Colon (tissue), 2 donors: ENCODE data around the gene ANO5.

ENCODE experiments used
- FAIRE-seq: peaks from 2 replicates; lab custom pipeline; 2012; peaks lifted over from hg19 to GRCh38; lab: Jason Lieb, UNC
- donor health status: control.
- donor health status: control.

ANO5 gene, protein sequence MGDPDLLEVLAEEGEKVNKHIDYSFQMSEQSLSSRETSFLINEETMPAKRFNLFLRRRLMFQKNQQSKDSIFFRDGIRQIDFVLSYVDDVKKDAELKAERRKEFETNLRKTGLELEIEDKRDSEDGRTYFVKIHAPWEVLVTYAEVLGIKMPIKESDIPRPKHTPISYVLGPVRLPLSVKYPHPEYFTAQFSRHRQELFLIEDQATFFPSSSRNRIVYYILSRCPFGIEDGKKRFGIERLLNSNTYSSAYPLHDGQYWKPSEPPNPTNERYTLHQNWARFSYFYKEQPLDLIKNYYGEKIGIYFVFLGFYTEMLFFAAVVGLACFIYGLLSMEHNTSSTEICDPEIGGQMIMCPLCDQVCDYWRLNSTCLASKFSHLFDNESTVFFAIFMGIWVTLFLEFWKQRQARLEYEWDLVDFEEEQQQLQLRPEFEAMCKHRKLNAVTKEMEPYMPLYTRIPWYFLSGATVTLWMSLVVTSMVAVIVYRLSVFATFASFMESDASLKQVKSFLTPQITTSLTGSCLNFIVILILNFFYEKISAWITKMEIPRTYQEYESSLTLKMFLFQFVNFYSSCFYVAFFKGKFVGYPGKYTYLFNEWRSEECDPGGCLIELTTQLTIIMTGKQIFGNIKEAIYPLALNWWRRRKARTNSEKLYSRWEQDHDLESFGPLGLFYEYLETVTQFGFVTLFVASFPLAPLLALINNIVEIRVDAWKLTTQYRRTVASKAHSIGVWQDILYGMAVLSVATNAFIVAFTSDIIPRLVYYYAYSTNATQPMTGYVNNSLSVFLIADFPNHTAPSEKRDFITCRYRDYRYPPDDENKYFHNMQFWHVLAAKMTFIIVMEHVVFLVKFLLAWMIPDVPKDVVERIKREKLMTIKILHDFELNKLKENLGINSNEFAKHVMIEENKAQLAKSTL

DNA sequence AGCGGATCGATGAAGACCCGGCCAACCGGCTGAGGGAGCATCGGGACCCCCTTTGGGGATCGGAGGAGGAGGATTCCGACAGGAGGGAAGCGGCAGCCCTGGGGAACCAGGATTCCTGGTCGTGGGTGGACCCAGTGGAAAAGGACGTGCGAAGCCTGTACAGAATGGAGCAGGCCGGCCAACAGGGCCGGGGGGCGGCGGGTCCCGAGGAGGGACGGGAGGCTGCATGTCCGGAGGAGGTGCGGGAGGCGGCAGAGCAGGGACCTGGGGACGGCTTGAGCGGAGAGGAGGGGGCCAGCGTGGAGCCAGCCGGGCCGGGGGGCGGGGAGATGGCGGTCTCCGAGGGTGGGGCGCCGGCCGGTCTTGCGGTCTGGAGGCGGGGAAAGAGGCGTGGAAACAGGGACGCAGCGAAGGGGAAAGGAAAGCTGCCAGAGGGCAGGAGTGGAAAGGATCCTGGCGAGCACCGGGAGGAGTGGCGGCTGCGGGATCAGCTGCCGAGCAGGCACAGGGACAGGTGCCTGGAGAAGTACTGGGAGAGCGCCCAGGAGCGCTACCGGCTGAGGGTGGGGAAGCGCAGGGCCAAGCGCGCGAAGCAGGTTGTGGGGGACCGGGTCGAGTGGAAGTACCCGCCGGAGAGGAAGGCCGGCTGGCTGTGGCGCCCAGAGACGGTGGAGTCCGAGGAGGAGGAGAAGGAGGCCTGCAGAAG is at the start of gene ANO5:
TSS of gene ANO5 (plus strand) at position 444 of the 706 bp plus-strand sequence. CDS start 408 bp downstream, outside the sequence.
- no peak for FAIRE-seq

DNA sequence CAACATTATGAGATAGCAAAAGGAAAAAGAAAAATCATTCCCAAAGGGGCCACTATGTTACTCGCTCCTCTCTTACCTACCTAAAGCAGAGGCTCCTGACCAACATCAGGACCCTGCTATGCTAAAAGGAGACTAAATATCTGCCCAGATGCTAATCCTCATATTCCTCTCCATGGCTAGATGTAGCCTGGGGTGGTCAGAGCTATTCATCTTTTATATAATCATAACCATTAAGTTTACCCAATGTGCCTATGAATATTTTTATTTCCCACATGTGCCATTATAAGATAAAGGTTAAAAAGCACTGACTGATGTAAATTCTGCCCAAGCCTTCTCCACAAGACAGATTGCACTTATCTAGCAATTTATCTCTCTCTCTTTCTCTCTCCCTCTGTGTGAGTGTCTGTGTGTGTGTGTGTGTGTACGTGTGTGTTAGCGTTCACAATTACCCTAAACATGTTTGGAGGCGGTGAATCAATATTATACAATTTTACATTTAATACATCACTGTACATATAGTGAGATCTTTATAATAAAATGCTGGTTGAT is 41.2 kb upstream of the ANO5 start:
- FAIRE-seq: no peak

DNA sequence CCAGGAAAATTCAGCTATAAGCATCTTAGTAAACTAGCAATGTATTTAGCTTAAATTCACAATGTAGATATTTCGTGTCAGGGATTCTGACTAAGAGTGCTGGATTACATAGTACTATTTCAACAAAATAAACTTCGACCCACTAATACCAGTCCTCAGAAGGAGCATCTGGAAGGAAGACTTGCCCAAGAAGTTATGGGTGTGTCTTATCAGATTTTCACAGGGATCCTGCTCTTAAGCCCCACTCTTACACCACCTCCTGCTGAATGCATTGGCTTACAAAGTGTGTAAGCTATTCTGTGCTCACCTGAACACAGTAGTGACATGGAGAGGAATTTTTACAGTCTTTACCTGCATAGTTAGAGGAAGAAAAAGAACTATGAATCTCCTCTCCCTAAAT is 35.4 kb upstream of the ANO5 start:
- no peak for FAIRE-seq

DNA sequence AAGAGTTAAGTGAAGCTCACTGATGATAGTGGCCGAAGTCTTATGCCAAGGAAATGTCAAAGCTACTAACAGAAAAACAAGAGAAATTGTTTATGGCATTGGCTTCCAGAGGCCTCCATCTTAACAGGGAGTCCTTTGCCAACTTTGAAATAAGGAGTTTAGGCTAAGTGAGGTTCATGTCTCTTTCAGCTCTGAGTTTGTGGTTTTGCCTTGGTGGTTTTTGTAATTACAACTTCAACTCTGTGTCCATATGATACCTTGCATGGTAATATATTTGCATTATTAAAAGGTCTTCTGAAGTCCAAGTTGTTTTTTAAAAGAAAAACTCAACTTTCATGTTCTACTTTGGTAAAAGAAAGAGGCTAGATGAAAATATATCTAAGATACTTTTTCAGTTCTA is 31.4 kb upstream of the ANO5 start:
- no peak for FAIRE-seq

DNA sequence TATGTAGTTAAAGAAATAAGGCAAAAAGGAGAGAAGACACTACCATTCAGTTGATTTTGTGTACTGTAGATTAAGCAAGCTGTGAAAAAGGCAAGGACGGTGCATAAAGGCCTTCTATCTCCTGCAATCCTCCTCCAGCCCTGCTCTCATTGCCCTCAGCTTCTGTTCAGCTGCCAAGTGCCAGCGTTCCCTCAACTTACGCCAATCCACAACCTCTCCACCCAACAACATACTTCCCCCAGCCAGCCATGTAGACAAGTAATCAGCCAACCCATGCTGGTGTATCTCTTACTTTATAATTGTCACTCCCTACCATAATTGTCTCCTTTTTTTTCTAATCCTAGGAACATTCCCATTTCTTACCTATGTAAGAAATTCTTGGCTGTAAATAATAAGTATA is 30.1 kb upstream of the ANO5 start:
- FAIRE-seq: no peak

DNA sequence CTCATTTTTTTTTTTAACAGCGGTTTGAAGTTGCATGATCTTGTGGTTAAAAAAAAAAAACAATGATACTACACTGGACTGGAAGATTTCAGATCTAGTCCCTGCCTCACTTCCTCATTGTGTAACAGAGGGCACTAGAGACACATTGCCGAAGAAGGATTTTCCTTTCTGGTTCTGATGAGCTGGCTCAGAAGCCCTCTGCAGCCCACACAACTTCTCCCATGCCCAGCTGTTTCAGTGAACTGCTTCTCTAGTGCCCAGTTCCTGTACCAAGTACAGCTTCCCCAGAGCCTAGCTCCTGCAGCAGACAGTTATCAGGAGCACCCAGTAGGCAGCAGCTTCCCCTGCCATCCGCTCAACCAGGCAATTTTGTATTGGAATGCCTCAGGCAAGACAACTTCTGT is 29.5 kb upstream of the ANO5 start:
- FAIRE-seq: no peak

DNA sequence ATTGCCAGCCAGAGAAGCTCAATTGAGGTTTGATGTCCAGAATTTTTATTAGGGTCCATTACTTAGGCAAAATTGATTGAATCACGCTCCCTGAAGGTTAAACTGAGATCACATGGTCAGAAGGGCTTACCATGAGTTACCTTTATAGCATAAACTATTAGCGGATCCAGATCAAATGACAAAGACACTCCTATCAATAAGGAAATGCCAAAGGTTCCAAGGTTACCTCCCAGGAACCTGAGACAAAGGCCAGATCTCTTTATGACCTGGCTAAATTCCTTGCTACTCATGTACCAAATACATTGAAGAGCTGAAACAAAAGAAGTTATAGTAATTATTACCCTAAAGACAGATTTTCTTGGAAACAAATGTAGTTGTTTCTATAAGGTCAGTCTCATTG is 27.8 kb upstream of the ANO5 start:
- FAIRE-seq: no peak

DNA sequence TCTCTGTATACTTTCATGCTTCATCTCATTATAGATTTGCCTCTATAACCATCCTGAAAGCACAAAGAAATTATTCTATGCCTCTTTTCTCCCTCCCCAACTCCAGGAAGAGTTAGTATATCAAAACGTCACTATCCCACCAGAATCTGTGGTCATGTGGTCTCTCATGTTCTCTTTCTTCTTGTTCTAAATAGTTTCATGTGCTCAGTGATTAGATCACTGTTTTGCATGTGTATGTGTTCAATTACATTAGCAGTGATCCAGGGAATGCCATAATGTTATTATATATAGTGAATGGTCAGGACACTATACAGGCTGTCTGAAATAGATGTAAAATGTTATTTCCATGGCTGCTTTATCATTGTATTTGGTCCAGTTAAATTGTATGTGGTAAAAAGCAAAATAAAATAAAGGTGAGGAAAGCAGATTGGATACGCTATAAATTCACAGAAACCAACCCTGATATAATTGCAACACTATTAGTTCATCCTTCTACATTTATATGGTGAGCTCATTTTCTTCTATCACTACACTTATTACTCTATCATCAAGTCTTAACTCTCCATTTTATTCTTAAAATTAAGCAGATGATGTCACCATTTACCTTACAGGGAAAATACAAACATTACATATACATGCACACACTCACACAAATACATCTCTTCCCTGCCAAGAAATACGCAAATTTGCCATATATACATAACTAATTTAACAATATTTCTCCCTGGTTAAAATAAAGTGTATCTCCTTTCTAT is 26.9 kb upstream of the ANO5 start:
- no peak for FAIRE-seq

DNA sequence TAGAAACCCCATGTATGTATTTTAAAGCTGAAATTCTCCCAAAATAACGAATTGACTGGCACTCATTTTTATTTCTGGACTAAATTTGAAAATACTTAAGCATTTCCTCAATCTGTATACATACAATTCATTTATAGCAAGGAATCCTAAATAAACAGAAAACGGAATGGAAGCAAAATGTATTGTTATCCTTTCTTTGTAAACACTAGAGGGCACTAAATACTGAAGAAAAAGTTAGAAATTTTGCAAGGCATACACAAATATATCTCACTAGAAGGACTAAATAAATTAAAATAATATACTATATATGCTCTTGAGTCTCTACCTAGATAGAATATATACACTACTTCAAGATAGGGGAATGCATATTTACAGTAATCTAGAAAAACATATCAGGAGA is 23.1 kb upstream of the ANO5 start:
- no peak for FAIRE-seq

DNA sequence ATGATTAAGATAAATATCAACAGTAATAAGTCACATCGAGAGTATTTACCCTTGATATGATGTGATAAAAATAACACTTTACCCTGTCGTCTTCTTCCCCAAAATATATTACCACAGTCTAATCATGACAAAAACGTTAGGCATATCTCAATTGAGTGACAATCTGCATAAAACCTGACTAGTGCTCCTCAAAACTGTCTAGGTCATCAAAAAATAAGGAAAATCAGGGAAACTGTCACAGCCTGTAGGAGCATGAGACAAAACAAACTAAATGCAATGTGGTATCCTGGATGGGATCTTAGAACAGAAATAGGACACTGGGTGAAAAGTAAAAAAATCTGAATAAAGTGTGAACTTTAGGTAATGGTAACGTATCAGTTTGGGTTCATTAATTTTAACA is 19.4 kb upstream of the ANO5 start:
- FAIRE-seq: no peak

DNA sequence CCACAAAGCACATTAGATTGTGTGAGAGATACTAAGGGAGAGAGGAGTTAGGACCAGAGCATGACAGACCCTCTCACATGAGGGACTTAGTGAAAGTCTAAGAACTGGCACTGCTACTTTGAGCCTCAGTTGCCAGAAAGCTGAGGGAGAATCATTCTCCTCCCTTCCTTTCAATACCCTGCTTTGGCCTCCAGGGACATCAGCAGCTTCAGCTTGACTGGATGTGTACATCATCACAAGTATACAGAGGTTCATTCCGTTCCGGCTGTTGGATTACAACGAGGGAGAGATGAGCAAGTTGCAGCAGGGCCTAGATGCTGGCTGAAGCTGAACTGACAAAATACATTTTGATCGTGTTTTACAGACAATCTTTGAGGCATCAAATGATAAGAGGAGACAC is 15.7 kb upstream of the ANO5 start:
- no peak for FAIRE-seq

DNA sequence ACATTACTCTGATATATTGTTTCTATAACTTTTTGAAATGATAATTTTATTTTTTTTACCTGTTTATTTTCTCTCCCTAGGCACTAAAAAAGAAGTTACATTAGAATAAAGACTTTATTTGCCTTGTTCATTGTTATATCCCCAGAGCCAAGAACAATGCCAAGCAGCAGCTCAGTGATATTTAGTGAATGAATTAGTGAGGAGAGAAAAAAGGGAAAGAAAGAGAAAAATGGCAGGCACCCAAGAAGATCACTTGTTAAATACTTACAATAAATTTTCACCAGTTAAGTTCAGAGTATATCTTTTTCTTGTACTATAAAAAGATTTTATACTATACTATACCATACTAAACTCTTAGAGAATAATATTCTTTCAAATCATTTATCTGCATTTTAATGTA is 13.3 kb upstream of the ANO5 start:
- no peak for FAIRE-seq

DNA sequence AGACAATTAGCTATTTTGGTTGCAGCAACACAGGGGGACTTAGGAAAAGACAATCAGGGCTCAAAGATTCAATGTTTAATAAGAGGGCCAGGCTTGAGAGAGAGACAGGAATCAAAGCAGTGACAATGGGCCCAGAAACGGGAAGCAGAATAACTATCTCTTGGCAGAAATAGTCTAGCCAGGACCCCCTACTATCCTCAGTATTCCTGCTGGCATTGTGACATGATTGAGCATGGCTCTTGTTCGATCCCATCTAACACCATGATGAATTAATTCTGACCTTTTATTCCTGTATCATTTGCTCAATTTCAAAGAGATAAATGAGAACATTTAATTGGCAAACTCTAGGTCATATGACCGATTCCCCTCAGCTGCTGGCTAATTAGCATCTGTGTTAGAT is 12.8 kb upstream of the ANO5 start:
- no peak for FAIRE-seq

DNA sequence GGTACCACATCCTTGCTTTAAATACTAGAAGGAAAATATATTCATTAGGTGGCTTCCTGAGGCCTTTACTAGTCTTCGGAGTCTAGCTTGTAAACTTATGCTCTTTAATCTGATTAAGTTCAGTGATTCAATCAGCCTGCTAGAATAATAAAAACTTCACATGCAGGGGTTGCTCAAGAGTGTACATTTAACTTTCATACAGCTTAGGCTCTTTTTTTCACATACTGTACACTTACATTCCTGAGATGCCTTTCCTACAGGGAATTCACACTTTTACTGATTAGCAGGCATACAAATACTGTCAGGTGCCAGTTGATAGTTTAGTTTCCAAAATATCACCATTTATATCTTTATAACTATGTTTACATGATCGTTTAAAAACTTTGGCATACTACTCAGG is 3.2 kb upstream of the ANO5 start:
- FAIRE-seq: no peak

DNA sequence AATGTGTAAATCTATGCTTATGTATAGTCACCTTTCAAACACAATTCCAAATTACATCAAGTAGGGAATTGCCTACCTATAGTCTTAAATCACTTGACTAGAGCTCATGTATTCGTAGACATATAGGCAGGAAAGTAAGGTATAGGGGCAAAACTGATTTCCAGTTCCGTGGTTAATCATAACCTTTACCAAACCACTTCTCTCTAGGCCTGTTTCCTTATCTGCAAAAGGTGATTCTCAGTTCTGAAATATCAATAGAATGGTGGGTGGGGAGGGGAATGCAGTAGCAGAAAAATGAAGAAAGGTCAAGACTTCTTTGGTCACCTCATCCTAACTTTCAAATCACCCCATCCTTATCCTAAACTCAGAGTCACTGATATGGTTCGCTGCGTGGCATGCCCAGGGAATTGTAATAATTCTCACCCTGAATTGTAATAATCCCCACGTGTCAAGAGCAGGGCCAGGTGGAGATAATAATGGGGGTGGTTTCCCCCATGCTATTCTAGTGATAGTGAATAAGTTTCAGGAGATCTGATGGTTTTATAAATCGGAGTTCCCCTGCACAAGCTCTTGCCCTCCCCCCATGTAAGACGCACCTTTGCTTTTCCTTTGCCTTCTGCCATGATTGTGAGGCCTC is 1.9 kb upstream of the ANO5 start:
- no peak for FAIRE-seq

DNA sequence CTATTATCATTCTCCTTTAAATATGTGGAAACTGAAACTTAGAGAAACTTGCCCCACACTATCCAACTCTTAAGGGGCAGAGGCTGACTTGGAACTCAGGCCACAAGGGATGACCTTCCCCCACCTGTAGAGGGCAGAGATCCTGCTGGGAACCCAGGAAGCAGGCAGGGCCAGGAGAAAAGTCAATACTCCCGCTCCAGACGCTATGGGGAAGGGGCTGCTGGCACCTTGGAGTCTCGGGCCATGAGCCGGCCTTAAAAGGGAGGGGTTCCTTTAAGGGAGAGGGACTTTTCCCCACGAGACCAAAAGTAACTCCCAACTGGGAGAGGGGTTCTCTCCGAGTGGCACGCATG is 620 bp upstream of the ANO5 start:
- FAIRE-seq: no peak

DNA sequence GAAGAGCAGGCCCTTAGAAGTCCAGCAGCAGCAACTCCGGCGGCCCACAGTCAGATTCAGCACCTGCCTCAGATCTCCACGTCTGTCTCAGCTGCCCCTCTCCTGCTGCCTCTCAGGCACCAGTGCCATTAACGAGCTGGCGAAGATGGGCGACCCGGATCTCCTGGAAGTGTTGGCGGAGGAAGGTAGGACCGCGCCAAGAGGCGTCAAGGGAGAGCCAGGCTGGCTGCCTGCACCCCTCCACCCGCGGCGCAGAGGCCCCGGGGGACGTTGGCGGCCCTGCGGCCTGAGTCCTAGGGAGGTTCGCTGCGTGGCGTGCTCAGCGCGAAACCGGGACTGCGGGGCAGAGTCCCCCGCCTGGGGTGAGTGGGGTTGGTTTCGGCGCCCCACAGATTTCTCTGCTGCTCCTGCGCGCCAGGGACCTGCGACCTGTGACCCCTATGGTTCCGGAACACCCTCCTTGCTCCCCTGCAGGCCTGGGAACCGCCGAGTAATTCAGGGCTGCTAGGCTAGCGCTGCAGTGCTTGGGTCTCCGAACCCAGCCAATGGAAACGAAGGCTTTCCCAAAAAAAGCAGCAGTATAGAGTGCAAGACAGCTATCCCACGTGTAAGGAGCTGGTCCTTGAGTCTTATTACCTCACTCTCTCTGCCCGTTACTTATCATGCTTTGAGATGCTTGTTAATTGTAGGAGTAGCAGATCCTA is 615 bp downstream of the ANO5 start:
- FAIRE-seq: no peak

DNA sequence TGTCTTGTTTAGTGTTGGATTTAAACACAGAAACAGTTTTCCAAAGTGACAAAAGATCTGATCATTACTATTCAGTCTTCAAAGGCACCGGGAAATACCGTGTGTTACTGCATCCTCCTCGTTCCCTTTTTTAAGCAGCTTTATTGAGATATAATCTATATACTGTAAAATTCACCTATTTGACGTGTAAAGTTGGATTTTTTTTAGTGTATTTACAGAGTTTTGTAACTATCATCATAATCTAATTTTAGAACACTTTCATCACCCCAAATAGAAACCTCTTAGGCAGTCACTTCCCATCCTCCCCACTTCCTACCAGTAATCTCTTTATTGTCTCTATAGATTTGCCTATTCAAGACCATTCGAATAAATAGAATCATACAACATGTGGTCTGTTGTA is 1.4 kb downstream of the ANO5 start:
- FAIRE-seq: no peak

DNA sequence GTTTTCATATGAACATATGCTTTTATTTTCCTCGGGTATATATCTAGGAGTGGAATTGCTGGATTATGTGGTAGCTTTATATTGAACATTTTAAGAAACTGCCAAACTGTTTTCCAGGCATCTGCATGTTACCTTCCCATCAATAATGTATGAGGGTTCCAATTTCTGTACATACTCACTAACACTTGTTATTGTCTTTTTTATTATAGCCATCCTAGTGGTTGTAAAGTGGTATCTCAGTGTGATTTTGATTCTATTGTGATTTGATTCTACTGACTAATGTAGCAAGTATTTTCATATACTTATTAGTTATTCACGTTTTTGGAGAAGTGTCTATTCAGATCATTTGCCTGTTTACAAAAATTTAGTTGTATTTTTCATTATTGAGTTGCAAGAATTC is 2.0 kb downstream of the ANO5 start:
- no peak for FAIRE-seq

DNA sequence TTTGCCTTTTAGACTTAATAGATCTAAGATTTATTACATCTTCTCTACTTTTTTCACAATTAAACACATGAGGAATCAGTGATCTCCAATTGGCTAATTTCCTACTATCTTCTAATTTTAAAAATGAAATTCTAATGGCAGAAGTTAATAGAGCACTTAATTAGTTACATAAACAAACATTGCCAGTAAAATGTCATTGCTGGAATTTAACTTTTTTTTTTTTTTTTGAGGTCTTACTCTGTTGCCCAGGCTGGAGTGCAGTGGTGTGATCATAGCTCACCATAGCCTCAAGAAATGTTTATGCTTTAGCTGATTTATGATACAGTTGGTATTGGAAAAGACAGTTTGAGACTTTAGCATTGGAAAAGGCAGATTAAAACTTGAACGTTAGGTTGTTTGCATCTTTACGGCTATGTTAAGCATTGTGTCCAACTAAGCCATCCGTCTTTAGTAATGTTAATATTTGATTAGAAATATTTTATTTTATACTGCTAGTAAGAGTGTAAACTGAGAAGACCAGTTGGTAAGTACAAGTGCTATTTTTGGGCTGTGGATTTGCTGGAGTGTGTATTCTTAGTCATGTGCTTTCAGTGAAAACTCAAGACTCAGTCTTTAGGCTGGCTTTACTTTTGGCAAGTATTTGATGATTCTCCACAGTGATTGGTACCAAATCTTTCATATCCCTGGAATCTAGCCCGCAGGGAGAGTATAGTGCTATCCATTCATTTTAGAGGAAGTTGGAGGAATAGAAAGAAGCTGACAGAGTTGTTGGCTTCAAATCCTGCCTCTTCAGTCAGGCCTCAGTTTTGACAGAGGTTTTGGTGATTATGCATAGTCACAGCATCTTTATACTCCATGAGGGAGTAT is 4.5 kb downstream of the ANO5 start:
- no peak for FAIRE-seq
